Measurements from ENCODE around the gene CFL1. TPM values are rescaled to one million over a fixed set of nuclear protein-coding genes. Genes with fewer than 3 reads are reported as not detected.

Gene CFL1
- total and polyA plus RNA-seq, 12 donors: 159 to 962 (median 320) TPM

- peak; percentile 98 to 99 for DNase-seq
- intact Hi-C loops (cut with DNase I): loop anchor here in 1 of 10 donors (2.0 kb wide), 1 partner anchor 28 kb away; the partner anchor contains the start of genes C11orf68 and DRAP1
- H3K27ac ChIP-seq: peak within 1 kb of the TSS; percentile 91 to 100 (median 98)
- ATAC-seq: peak; percentile 74 to 86 (median 81)
- peak within 1 kb of the TSS; percentile 66 to 98 (median 86) for H3K4me3 ChIP-seq
- 0% methylated on average over 88 to 94 of the region's 94 CpGs for WGBS, 2 donors
- peaks cover 22 to 75% (median 65%) of the 10 kb centered on the region in 9 donors for H3K4me1 ChIP-seq
- peak in 4 of 9 donors; percentile 12 to 23 (median 14) for TF ChIP-seq CTCF (IDR thresholded peaks at IDR 0.05)
- no peaks in the 10 kb centered on the region for H3K9me3 ChIP-seq
- no peaks in the 10 kb centered on the region for H3K27me3 ChIP-seq
- peaks cover 0 to 17% (median 0%) of the 10 kb centered on the region in 9 donors for H3K36me3 ChIP-seq
These were observed 32.6 kb upstream of the CFL1 start, which contains the start of gene CCDC85B for GRCh38 chr11:65890324-65891218. Gene CCDC85B (plus strand): TSS chr11:65890673. CDS start chr11:65890784, 111 bp downstream.

GRCh38 chr11:65888163-65888814, 30.3 kb upstream of the CFL1 start, which contains the start of gene FIBP:
Gene FIBP (minus strand): TSS chr11:65888471. CDS start chr11:65888418, 53 bp downstream.
- intact Hi-C loops (cut with DNase I): loop anchor here in 7 of 10 donors (1.0 to 10.0 kb wide), 9 partner anchors 15 to 173 kb away; partner anchors contain the start of genes SART1 (in 6 of the 7), C11orf68 (in 4 of the 7), DRAP1 (in 4 of the 7) and CFL1 (in 2 of the 7)
- WGBS, 2 donors: 0 to 1% methylated on average over 53 to 56 of the region's 57 CpGs
- Histone ChIP-seq H3K36me3 (peaks cover 0 to 38% (median 16%) of the 10 kb centered on the region in 9 donors), H3K4me1 (peaks cover 20 to 70% (median 57%) of the 10 kb centered on the region in 9 donors), H3K9me3 (no peaks in the 10 kb centered on the region), H3K27ac (peak within 1 kb of the TSS; percentile 91 to 100 (median 98)), H3K27me3 (no peaks in the 10 kb centered on the region), H3K4me3 (peak within 1 kb of the TSS; percentile 48 to 98 (median 76))
- TF ChIP-seq CTCF (IDR thresholded peaks at IDR 0.05): peak; percentile 81 to 93 (median 88)
- DNase-seq (peak; percentile 98), ATAC-seq (peak; percentile 82 to 90 (median 87))

GRCh38 chr11:65887723-65888162, 29.8 kb upstream of the CFL1 start:
- intact Hi-C loops (cut with DNase I): loop anchor here in 7 of 10 donors (1.0 to 10.0 kb wide), 9 partner anchors 15 to 173 kb away; partner anchors contain the start of genes SART1 (in 6 of the 7), C11orf68 (in 4 of the 7), DRAP1 (in 4 of the 7) and CFL1 (in 2 of the 7)
- Histone ChIP-seq H3K27me3 (no peaks in the 10 kb centered on the region), H3K4me1 (peaks cover 16 to 64% (median 51%) of the 10 kb centered on the region in 9 donors), H3K27ac (peak overlapping the region in 9 of 10 donors; percentile 91 to 100 (median 98)), H3K9me3 (no peaks in the 10 kb centered on the region), H3K4me3 (peak overlapping the region; percentile 48 to 98 (median 76)), H3K36me3 (peaks cover 0 to 44% (median 17%) of the 10 kb centered on the region in 9 donors)
- DNase-seq (no peak), ATAC-seq (no peak)
- TF ChIP-seq CTCF (IDR thresholded peaks at IDR 0.05): no peak
- 3 to 4% methylated on average over 23 of the region's 23 CpGs for WGBS, 2 donors
